RWPE2 (cell line): ENCODE results near the gene LATS1.

Source experiments
- ATAC-seq: fragments of 200-7000 bp; cut with Tn5 transposase; 3 replicates; pipeline ENCODE4 v1.9.1; 2021; ENCODE audit warnings: low read depth
- DNase-seq: peaks from one replicate; pipeline ENCODE4 v3.0.0-alpha.2; 2020; ENCODE audit warnings: low spot score
- H3K27ac ChIP-seq: fragments of 450-650 bp; 2 replicates; pipeline ENCODE4 v1.5.1; 2017; ENCODE audit warnings: mild to moderate bottlenecking; ENCODE audit not compliant: poor library complexity, severe bottlenecking
- H3K27me3 ChIP-seq: fragments of 250-450 bp; sonication (Bioruptor Pico); 2 replicates; pipeline ENCODE4 v1.5.1; 2021; ENCODE audit warnings: mild to moderate bottlenecking, moderate library complexity; ENCODE audit not compliant: insufficient read depth, poor library complexity, severe bottlenecking
- H3K36me3 ChIP-seq: fragments of 250-450 bp; sonication (Bioruptor Pico); 2 replicates; pipeline ENCODE4 v1.5.1; 2020; ENCODE audit warnings: low read depth, mild to moderate bottlenecking, moderate library complexity
- H3K4me1 ChIP-seq: fragments of 250-450 bp; sonication (Bioruptor Pico); 2 replicates; pipeline ENCODE4 v1.5.1; 2021; ENCODE audit warnings: mild to moderate bottlenecking, moderate library complexity; ENCODE audit not compliant: insufficient read depth, poor library complexity, severe bottlenecking
- H3K4me3 ChIP-seq: fragments of 250-450 bp; sonication (Bioruptor Pico); 2 replicates; pipeline ENCODE4 v1.5.1; 2021; ENCODE audit warnings: mild to moderate bottlenecking, moderate library complexity; ENCODE audit not compliant: severe bottlenecking
- H3K9me3 ChIP-seq: fragments of 250-450 bp; sonication (Bioruptor Pico); 2 replicates; pipeline ENCODE4 v1.5.1; 2021; ENCODE audit warnings: mild to moderate bottlenecking, moderate library complexity; ENCODE audit not compliant: severe bottlenecking
- CTCF ChIP-seq: fragments of 450-650 bp; IDR thresholded peaks from one replicate; pipeline ENCODE4 v1.5.1; 2017; ENCODE audit warnings: mild to moderate bottlenecking, moderate library complexity; ENCODE audit not compliant: poor library complexity, severe bottlenecking

LATS1 gene

DNA sequence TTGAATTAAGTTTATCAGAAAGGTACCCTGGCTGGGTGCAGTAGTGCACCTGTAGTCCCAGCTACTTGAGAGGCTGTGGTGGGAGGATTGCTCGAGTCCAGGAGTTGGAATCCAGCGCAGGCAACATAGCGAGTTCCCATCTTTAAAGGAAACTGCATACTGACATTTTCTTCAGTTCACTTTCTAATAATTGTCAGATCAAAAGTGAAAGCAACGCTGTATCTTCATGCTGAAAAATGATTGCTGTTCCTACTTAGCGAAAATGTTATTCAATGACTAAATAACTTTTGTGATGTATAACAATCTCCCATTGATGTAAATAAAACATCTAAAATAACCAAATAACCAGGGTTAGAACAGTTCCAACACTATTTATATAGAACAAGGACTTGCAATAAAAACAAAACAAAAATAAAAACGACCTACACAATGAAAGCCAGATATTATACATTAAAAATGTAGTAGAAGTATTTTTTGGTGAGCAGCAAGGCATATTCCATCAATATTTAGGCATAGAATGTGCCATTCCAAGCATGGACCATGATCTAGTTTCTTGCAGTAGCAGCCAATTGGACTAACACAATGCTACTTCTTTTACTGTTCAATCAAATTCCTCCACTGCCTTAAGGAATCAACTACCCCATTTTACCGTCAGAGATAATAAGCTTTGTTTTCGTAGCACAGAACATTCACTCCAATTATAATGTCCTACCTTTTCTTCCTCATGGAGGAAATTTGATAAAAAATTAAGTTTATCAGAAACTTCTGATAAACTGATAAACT is 1.5 kb downstream of the LATS1 start:
- H3K27ac ChIP-seq = peak overlapping the region; percentile 87
- no peak for TF ChIP-seq CTCF
- H3K27me3 ChIP-seq = no peaks in the 10 kb centered on the region
- H3K36me3 ChIP-seq = peaks cover 30% of the 10 kb centered on the region
- no peaks in the 10 kb centered on the region for H3K9me3 ChIP-seq
- ATAC-seq = no peak
- peaks cover 7% of the 10 kb centered on the region for H3K4me1 ChIP-seq
- peak overlapping the region; percentile 89 for H3K4me3 ChIP-seq
- DNase-seq = no peak

- H3K27ac ChIP-seq = no peak overlapping the region
- no peak for ATAC-seq
- peaks cover 30% of the 10 kb centered on the region for H3K36me3 ChIP-seq
- H3K4me3 ChIP-seq = no peak overlapping the region
- no peaks in the 10 kb centered on the region for H3K27me3 ChIP-seq
- TF ChIP-seq CTCF = no peak
- no peaks in the 10 kb centered on the region for H3K9me3 ChIP-seq
- H3K4me1 ChIP-seq = peaks cover 7% of the 10 kb centered on the region
- DNase-seq = no peak
Measured at GRCh38 chr6:149714442-149714841, 3.5 kb downstream of the LATS1 start.

DNA sequence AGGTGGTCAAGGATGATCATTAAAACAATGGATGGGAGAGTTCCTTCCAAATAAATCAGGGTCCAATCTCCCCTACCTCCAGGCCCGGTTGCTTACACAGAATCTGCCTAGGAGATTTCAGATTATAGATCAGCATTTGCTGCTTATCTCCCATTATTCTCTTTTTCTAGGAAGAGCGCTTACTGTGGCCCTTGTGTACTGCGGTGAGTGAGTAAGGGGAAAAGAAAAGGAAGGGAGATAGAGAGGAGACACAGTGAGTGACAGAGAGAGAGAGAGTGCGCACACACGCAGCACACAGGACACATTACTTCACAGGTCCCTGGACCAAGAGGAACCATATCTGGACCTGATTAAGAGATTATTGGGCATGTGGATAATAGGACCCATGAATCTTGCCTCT is 6.2 kb downstream of the LATS1 start:
- Histone ChIP-seq H3K4me1 (peaks cover 7% of the 10 kb centered on the region), H3K36me3 (peaks cover 30% of the 10 kb centered on the region)
- ATAC-seq = no peak

GRCh38 chr6:149701714-149702113 is 16.2 kb downstream of the LATS1 start:
- Histone ChIP-seq H3K27ac (no peak overlapping the region), H3K9me3 (peaks cover 3% of the 10 kb centered on the region), H3K4me1 (peaks cover 21% of the 10 kb centered on the region), H3K4me3 (no peak overlapping the region), H3K27me3 (no peaks in the 10 kb centered on the region), H3K36me3 (peaks cover 61% of the 10 kb centered on the region)
- no peak for DNase-seq
- no peak for ATAC-seq
- no peak for TF ChIP-seq CTCF

More for the DNA sequence above, 6.2 kb downstream of the LATS1 start:
- TF ChIP-seq CTCF = no peak
- DNase-seq = no peak
- Histone ChIP-seq H3K27ac (no peak overlapping the region), H3K27me3 (no peaks in the 10 kb centered on the region), H3K4me3 (no peak overlapping the region), H3K9me3 (no peaks in the 10 kb centered on the region)

DNA sequence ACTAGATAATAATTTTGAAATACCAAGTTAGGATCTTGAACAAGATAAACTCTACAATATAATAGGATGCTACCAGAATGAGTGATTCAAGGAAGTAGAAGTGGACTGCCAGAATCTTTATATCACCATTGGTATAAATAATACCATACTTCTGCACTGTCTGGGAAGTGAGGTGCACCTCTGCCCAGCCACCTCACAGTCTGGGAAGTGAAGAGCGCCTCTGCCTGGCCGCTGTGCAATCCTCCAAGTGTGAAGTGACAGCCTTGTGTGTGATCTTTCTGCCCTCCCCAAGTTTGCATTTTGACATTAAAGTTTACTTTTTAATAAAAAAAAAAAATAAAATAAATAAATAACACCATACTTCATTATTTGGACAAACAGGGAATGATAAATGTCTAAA is 18.8 kb downstream of the LATS1 start:
- TF ChIP-seq CTCF = peak; percentile 6
- Histone ChIP-seq H3K27me3 (no peaks in the 10 kb centered on the region), H3K27ac (no peak overlapping the region), H3K4me3 (no peak overlapping the region), H3K4me1 (peaks cover 12% of the 10 kb centered on the region), H3K36me3 (peaks cover 63% of the 10 kb centered on the region), H3K9me3 (no peaks in the 10 kb centered on the region)
- DNase-seq = no peak
- ATAC-seq = no peak
